ENCODE measurements around the gene SPPL2B. TPM values are rescaled to one million over a fixed set of nuclear protein-coding genes. Genes with fewer than 3 reads are reported as not detected.

The SPPL2B gene
- total and polyA plus RNA-seq, 2 experiments from 2014 or later = 23.5 to 51.0 TPM

DNA sequence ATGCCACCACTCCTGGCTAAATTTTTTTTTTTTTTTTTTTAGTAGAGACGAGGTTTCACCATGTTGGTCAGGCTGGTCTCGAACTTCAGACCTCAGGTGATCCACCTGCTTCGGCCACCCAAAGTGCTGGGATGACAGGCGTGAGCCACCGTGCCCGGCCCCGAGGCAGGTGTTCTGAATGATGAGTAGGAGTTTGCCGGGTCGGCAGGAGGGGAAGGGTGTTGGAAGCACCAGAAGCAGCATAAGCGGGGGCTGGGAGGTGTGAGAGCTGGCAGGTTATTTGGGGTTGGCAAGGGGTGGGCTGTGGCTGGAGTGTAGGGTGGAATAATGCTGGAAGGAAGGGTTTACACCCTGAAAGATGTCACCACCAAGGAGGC, 1.8 kb downstream of the SPPL2B start:
- peaks cover 81% of the 10 kb centered on the region for H3K79me2 ChIP-seq (replicated peaks; ENCODE audit: insufficient read depth)
- no peak overlapping the region for H3K27ac ChIP-seq (ENCODE audit: low read depth)
- peaks cover 13% of the 10 kb centered on the region for H3F3A ChIP-seq (replicated peaks; ENCODE audit: low read depth)
- ATAC-seq = no peak
- Mint-ChIP-seq H3K9me3 (peaks cover 7% of the 10 kb centered on the region; the same call in 2 of the 3 replicates), H3K27ac (peak overlapping the region; percentile 61), H3K27me3 (ENCODE audit: insufficient read depth, low read depth, poor library complexity) (peaks cover 42% of the 10 kb centered on the region), H3K4me3 (peak overlapping the region; percentile 60), H3K4me1 (peaks cover 47% of the 10 kb centered on the region), H3K36me3 (ENCODE audit: low read depth) (peaks cover 25% of the 10 kb centered on the region)
- peaks cover 21% of the 10 kb centered on the region for H3K4me1 ChIP-seq (ENCODE audit: insufficient read depth)
- H3K27me3 ChIP-seq (ENCODE audit: insufficient read depth) = no peaks in the 10 kb centered on the region
- no peaks in the 10 kb centered on the region for H3K9me2 ChIP-seq (ENCODE audit: insufficient read depth)
- no peak for DNase-seq (ENCODE audit: low spot score)
- H3K4me3 ChIP-seq = peak overlapping the region; percentile 17; the same call in 1 of the 2 replicates
- H2AFZ ChIP-seq = no peak overlapping the region
- H3K4me2 ChIP-seq = peak overlapping the region; percentile 32; the same call in 1 of the 2 replicates
- peaks cover 10% of the 10 kb centered on the region; the same call in 1 of the 2 replicates for H4K20me1 ChIP-seq (replicated peaks; ENCODE audit: insufficient read depth)
- no peaks in the 10 kb centered on the region for H3K36me3 ChIP-seq (ENCODE audit: insufficient read depth)
- TF ChIP-seq ZNF114 (CRISPR knock-in tag; IDR thresholded peaks at IDR 0.05) = no peak
- TF ChIP-seq, protein P1, sequence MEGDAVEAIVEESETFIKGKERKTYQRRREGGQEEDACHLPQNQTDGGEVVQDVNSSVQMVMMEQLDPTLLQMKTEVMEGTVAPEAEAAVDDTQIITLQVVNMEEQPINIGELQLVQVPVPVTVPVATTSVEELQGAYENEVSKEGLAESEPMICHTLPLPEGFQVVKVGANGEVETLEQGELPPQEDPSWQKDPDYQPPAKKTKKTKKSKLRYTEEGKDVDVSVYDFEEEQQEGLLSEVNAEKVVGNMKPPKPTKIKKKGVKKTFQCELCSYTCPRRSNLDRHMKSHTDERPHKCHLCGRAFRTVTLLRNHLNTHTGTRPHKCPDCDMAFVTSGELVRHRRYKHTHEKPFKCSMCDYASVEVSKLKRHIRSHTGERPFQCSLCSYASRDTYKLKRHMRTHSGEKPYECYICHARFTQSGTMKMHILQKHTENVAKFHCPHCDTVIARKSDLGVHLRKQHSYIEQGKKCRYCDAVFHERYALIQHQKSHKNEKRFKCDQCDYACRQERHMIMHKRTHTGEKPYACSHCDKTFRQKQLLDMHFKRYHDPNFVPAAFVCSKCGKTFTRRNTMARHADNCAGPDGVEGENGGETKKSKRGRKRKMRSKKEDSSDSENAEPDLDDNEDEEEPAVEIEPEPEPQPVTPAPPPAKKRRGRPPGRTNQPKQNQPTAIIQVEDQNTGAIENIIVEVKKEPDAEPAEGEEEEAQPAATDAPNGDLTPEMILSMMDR (conservative IDR thresholded peaks at IDR 0.05; ENCODE audit: low read depth in 2 of 2) = no peak

DNA sequence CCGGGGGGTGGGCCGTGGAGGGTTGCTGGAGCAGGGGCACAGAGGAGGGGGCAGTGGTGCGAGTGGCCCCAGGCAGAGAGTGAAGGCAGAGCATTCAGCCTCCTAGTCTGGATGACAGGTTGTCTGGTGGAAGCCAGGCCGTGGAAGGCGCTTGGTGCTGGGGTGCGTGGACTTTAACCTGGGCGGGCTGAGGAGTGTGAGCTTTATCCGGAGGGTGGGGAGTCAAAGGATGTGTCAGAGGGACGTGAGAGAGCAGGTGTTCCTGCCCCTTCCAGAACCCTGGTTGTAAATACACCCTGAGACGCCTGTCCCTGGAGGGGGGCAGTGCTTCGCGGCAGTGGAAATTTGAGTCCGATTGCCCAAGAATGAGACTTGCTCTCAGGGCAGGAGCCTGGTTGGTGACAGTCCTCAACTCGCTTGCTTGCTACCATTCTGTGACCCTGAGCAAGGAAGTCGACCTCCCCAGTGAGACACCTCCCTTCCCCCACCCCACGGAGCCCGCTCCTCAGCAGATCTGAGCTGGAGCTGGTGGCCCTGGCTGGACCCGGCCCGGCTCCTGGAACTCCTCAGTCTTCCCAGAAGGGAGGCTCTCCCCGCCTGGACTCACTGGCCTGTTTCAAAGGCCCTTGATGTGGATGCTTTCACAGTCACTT, 2.3 kb downstream of the SPPL2B start:
- H2AFZ ChIP-seq = no peak overlapping the region
- no peaks in the 10 kb centered on the region for H3K36me3 ChIP-seq (ENCODE audit: insufficient read depth)
- H3K4me3 ChIP-seq = peak overlapping the region; percentile 17; the same call in 1 of the 2 replicates
- Mint-ChIP-seq H3K27me3 (ENCODE audit: insufficient read depth, low read depth, poor library complexity) (peaks cover 43% of the 10 kb centered on the region), H3K4me3 (peak overlapping the region; percentile 60), H3K9me3 (peaks cover 9% of the 10 kb centered on the region), H3K4me1 (peaks cover 46% of the 10 kb centered on the region), H3K27ac (peak overlapping the region; percentile 74), H3K36me3 (ENCODE audit: low read depth) (peaks cover 24% of the 10 kb centered on the region)
- no peak for ATAC-seq
- H3K79me2 ChIP-seq (replicated peaks; ENCODE audit: insufficient read depth) = peaks cover 83% of the 10 kb centered on the region
- H3K4me2 ChIP-seq = peak overlapping the region; percentile 66
- peaks cover 18% of the 10 kb centered on the region for H3F3A ChIP-seq (replicated peaks; ENCODE audit: low read depth)
- H3K27me3 ChIP-seq (ENCODE audit: insufficient read depth) = no peaks in the 10 kb centered on the region
- peak overlapping the region; percentile 78 for H3K27ac ChIP-seq (ENCODE audit: low read depth)
- no peaks in the 10 kb centered on the region for H3K9me2 ChIP-seq (ENCODE audit: insufficient read depth)
- H4K20me1 ChIP-seq (replicated peaks; ENCODE audit: insufficient read depth) = peaks cover 11% of the 10 kb centered on the region
- DNase-seq (ENCODE audit: low spot score) = no peak
- H3K4me1 ChIP-seq (ENCODE audit: insufficient read depth) = peaks cover 21% of the 10 kb centered on the region
- TF ChIP-seq ZNF331 (CRISPR knock-in tag; IDR thresholded peaks at IDR 0.05; ENCODE audit: low read depth) (no peak), STAT1 (IDR thresholded peaks at IDR 0.05; ENCODE audit: unreplicated experiment) (no peak), ZNF114 (CRISPR knock-in tag; IDR thresholded peaks at IDR 0.05) (no peak), JUNB (IDR thresholded peaks at IDR 0.05; ENCODE audit: unreplicated experiment) (no peak), EZH2phosphoT487 (IDR thresholded peaks at IDR 0.05; ENCODE audit: unreplicated experiment) (no peak), NANOG (IDR thresholded peaks at IDR 0.05; ENCODE audit: borderline replicate concordance) (no peak), EZH2 (IDR thresholded peaks at IDR 0.05; ENCODE audit: low read depth, unreplicated experiment) (no peak), CREB1 (CRISPR knock-in tag; IDR thresholded peaks at IDR 0.05; ENCODE audit: low read depth) (no peak), POLR2AphosphoS5 (IDR thresholded peaks at IDR 0.05; ENCODE audit: low read depth) (no peak)
- TF ChIP-seq, protein P2, sequence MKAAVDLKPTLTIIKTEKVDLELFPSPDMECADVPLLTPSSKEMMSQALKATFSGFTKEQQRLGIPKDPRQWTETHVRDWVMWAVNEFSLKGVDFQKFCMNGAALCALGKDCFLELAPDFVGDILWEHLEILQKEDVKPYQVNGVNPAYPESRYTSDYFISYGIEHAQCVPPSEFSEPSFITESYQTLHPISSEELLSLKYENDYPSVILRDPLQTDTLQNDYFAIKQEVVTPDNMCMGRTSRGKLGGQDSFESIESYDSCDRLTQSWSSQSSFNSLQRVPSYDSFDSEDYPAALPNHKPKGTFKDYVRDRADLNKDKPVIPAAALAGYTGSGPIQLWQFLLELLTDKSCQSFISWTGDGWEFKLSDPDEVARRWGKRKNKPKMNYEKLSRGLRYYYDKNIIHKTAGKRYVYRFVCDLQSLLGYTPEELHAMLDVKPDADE (IDR thresholded peaks at IDR 0.05) = no peak
- TF ChIP-seq, protein P1 (conservative IDR thresholded peaks at IDR 0.05; ENCODE audit: low read depth in 2 of 2) = no peak
- TF ChIP-seq, protein P3, sequence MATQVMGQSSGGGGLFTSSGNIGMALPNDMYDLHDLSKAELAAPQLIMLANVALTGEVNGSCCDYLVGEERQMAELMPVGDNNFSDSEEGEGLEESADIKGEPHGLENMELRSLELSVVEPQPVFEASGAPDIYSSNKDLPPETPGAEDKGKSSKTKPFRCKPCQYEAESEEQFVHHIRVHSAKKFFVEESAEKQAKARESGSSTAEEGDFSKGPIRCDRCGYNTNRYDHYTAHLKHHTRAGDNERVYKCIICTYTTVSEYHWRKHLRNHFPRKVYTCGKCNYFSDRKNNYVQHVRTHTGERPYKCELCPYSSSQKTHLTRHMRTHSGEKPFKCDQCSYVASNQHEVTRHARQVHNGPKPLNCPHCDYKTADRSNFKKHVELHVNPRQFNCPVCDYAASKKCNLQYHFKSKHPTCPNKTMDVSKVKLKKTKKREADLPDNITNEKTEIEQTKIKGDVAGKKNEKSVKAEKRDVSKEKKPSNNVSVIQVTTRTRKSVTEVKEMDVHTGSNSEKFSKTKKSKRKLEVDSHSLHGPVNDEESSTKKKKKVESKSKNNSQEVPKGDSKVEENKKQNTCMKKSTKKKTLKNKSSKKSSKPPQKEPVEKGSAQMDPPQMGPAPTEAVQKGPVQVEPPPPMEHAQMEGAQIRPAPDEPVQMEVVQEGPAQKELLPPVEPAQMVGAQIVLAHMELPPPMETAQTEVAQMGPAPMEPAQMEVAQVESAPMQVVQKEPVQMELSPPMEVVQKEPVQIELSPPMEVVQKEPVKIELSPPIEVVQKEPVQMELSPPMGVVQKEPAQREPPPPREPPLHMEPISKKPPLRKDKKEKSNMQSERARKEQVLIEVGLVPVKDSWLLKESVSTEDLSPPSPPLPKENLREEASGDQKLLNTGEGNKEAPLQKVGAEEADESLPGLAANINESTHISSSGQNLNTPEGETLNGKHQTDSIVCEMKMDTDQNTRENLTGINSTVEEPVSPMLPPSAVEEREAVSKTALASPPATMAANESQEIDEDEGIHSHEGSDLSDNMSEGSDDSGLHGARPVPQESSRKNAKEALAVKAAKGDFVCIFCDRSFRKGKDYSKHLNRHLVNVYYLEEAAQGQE (IDR thresholded peaks at IDR 0.05; ENCODE audit: unreplicated experiment) = no peak
